GM18867 (cell line): ENCODE measurements around the gene CCDC69.
"Not testable (repeated sequence)": the region's sequence is repeated elsewhere in the genome, so short reads cannot be mapped to it uniquely, and the experiment has no call there.

Experiments used
- ATAC-seq: cut with Tn5 transposase; IDR thresholded peaks from one replicate; pipeline ENCODE4 v1.9.1; 2021; ENCODE audit warnings: mild to moderate bottlenecking, moderate library complexity; ENCODE audit not compliant: unreplicated experiment

CCDC69 gene

GRCh38 chr5:151223447-151224264 is at the start of gene CCDC69:
TSS of gene CCDC69 (minus strand) at chr5:151224092. CDS start at chr5:151223970, 122 bp downstream.
- ATAC-seq: peak; percentile 77

DNA sequence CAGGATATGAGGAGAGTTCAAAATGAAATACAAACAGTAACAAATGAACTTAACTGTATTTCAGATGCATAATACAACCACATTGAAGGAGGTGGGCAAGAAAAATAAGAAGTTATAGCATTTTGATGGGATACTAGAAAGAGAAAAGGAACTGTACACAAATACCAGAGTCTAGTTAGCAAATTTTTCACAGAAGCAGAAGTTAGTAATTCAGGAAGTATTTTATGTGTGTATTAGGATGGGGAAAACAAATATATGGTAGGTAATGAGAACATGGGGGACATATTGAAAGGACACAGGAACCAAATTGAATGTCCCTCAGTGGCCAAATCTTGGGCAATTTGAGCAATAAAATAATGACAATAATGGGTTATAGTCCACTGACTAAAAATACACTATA is 47.4 kb upstream of the CCDC69 start:
- ATAC-seq: no peak

DNA sequence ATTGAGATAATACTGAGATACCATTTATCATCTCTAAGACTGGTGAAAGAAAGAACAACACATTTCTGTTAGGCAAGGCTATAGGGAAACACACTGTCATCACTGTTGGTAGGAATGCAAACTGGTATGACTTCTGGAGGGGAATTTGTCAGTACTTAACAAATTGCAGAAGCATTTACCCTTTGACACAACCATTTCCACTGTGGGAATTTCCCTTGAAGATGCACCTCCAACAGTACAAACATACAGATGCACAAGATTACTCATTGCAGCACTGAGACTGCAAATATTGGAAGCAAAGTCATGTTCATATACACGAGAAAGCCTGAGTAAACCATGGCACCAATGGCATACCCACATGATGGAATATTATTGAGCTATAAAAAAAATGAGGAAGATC is 46.7 kb upstream of the CCDC69 start:
- ATAC-seq: peak; percentile 85

DNA sequence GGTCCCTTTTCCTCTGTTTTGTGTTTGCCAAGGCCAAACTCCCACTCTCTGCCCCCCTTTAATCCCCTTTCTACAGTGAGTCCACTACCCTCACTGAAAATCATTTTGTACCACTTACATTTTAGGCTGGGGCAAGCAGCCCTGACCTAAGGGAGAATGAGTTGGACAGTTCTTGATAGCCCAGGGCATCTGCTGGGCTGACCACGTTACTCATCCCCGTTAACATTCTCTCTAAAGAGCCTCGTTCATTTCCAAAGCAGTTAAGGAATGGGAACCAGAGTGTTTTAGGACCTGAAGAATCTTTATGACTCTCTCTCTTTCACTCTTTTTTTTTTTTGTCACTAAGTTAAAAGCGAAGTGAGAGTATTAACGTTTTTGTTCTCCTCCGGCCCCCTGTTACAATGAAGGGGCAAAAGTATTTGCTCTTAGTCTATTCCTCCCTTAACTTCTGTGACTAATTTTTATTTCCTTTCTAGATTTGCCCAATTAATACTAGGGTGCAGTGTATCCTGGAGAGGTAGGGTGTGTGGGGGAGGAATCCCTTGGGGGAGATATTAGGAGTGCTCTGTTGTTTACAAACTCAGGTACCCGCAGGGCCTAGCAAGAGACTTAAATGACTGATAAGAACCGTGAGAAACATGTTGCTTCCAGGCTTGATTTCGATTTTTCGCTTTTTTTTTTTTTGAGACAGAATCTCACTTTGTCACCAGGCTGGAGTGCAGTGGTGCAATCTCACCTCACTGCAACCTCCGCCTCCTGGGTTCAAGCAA is 43.8 kb upstream of the CCDC69 start:
- ATAC-seq: no peak

GRCh38 chr5:151264113-151264512 is 40.2 kb upstream of the CCDC69 start:
- peak; percentile 39 for ATAC-seq

GRCh38 chr5:151262532-151262931 is 38.6 kb upstream of the CCDC69 start:
- no peak for ATAC-seq

DNA sequence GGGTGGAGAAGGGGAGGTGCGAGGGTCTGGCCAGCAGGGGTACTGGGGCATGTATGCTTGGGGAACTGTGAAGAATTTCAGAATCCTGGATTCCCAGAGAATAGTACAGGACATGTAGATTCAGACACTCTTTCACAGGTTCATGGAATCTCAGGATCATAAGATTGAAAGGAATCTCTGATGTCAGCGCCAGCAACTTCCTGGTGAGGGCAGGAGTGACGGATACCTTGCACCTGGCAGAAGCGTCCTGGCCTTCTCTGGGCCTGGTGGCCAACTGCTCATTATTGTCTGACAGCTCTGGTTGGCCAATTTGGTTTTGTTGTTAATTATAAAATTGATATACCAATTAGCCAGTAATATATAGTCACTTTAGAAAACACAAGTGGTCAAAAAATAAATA is 36.0 kb upstream of the CCDC69 start:
- no peak for ATAC-seq

GRCh38 chr5:151258816-151259215 is 34.9 kb upstream of the CCDC69 start:
- ATAC-seq: no peak

DNA sequence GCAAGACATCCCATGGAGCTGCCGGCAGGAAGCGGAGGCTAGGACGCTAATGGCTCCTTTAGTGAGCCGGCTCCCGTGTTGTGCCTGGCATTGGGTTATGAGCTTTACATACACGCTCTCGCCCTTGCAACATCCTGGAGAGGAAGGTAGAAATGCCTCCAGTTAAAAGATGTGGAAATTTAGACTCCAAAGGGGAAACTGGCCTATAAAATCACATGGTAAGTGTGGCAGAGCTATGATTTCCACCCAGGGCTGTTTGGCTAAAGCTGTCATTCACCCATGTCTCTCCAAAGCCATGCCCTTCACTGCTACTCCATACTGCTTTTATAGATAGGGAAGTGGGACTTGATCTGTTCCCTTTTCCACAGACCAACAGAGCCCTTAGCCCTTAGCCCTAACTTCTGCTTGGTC is 34.3 kb upstream of the CCDC69 start:
- ATAC-seq: no peak

- ATAC-seq: peak; percentile 32
Measured at GRCh38 chr5:151257731-151258181, 33.9 kb upstream of the CCDC69 start.

GRCh38 chr5:151255621-151256286 is 31.9 kb upstream of the CCDC69 start:
- peak; percentile 44 for ATAC-seq

DNA sequence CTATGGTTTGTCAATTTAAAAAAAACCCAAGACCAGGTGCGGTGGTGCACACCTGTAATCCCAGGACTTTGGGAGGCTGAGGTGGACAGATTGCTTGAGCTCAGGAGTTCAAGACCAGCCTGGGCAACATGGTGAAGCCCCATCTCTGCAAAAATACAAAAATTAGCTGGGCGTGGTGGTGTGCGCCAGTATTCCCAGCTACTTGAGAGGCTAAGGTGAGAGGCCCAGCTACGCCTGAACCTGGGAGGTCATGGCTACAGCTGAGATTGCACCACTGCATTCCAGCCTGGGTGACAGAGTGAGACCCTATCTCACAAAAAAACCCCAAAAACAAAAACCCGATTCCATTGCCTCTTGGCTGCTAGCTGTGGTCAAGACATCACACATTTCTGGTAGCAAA is 31.1 kb upstream of the CCDC69 start:
- ATAC-seq: not testable (repeated sequence)

- no peak for ATAC-seq
Measured at GRCh38 chr5:151254556-151254955, 30.7 kb upstream of the CCDC69 start.

- no peak for ATAC-seq
Measured at GRCh38 chr5:151253605-151253950, 29.7 kb upstream of the CCDC69 start.

DNA sequence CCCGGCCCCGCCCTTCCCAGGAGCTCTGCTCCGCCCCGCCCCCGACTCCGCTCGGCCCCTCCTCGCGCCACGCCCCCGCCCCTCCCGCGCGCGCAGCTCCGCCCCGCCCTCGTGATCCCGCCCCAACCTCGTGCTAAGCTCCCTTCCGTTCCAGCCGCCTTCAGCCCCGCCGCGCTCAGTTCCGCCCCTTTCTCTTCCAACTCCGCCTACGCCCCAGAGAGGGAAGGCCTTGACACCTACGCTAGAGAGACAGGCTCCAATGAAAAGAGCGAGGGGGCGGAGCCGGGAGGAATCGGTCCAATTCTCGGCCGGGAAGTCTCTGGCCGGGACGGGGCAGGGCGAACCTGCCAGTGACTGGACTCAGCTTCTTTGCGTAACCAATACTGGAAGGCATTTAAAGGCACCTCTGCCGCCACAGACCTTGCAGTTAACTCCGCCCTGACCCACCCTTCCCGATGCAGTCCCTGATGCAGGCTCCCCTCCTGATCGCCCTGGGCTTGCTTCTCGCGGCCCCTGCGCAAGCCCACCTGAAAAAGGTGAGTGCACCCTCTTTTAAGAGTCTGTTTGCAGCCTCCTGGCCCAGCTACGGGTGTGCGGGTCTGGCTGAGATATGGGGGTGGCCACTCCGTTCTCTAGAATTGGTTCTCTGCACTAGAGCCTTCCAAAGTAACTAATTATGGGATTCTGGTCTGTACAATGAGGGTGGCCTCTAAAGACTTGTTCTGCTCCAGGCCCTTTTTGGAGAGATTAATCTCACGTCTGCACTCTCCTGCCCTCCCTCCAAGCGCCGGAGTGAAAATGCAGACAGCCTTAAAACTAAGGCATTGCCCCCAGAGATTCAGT is 29.1 kb upstream of the CCDC69 start, which contains the start of gene GM2A:
Gene GM2A (plus strand): TSS at position 424 of the 843 bp plus-strand sequence. CDS start 32 bp downstream, at position 456.
- peak; percentile 74 for ATAC-seq

GRCh38 chr5:151251621-151252020 is 27.7 kb upstream of the CCDC69 start:
- no peak for ATAC-seq

- ATAC-seq: no peak
Measured at GRCh38 chr5:151251001-151251551, 27.2 kb upstream of the CCDC69 start.

DNA sequence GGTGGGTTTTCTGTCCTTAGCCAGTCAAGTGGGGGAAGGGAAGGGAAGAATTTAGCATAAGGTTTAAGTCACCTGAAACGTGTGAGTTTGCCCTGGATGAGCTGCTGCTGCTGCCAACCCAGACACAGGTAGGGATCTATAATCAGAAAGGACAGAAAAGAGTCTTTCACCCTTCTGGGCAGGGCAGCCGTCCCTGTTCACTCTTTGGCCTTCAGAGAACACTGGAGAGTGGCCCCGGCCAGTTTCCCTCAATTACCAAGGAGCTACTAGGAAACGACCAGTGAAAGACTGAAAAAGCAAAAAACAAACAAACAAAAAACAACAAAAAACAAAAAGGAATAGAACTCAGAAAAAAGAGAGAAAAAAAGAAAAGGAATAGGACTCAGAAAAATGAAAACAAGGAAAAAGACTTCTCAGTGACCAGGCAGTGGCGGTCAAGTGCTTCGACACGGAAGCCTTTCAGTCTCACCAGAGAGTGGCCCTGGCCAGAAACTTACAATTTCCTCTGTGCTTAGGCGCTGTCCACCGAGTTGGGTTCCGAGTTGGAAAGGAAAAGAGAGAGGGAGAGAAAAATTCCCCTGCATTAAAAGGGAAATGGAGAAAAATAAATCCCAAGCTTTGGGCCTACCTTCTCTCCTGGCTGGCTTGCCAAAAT is 26.6 kb upstream of the CCDC69 start:
- no peak for ATAC-seq

GRCh38 chr5:151249281-151249680 is 25.4 kb upstream of the CCDC69 start:
- ATAC-seq: no peak

DNA sequence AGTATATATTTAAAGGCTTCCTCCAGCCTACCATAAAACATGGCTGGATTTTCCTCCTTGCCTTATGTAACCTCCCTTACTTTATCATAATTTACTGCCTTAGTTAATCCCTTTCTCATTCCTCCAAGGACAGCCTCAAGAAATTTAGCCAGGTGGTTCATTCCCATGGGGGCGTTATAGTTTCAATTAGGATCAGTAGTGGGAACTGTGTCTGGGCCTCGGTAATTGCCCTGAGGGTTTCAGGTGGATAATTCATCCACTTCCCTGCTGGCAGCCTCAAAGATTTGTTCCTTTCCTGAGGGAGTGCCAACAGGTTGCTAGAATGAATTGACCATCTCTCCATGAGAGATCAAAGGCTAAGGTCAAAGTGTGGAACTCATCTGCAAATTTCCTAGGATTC is 24.8 kb upstream of the CCDC69 start:
- no peak for ATAC-seq
